ENCODE data around the gene HMGXB4. TPM values are rescaled to one million over a fixed set of nuclear protein-coding genes. Genes with fewer than 3 reads are reported as not detected.
A peak's percentile ranks its signal among the peaks of the same experiment; 100 is the strongest.

HMGXB4 gene
- total and polyA plus RNA-seq, 2 of the 13 experiments (the other 11 are each of a cell fraction or from before 2014, with no cell fraction given), result 13.9 to 16.3 TPM

DNA sequence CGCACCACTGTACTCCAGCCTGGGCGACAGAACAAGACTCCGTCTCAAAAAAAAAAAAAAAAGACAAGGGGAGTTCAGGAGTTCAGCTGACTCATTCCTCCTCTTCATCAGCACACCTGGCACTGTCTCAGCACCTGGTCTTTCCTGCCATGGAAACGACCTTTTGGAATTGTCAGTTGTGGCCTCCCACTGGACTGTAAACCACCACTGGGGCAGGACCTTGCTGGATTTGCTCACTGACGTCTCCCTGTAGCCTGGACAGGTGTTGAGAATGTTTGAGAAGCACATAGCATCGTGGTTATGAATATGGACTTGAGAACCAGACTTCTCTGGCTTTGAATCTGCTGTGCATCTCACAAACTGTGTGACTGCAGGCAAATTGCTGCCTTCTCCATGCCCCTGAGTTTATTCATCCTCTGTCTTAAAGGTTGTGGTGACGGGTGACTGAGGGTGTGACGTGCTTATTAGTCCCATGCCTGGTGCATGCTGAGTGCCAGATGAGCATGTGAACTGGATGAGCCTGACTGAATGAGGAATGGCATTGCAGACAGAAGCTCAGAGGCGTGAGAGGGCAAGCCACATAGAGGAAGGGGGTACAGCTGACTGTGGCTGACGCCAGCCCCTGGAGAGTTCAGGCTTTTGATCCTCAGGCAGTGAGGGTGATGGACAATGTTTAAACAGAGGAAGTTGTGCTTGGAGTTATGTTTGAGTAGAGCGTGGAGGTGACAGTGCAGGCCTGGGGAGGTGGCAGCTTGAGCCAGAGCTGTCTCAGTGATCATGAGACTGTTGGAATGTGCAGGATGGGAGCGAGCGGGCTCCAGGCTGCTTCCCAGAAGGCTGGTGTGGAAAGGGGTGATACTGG is 55.1 kb downstream of the HMGXB4 start (continued):
- TF ChIP-seq ZNF713 (CRISPR knock-in tag; IDR thresholded peaks at IDR 0.05) (no peak), JDP2 (CRISPR knock-in tag; IDR thresholded peaks at IDR 0.05; ENCODE audit: borderline replicate concordance) (no peak), AGO2 (optimal IDR thresholded peaks at IDR 0.05; ENCODE audit: low read depth, low read length) (no peak), ZNF646 (CRISPR knock-in tag; IDR thresholded peaks at IDR 0.05) (no peak), TEAD3 (CRISPR knock-in tag; optimal IDR thresholded peaks at IDR 0.05; ENCODE audit: borderline replicate concordance) (peak; percentile 94), PHB2 (IDR thresholded peaks at IDR 0.05; ENCODE audit: partially characterized antibody) (no peak), HOMEZ (CRISPR knock-in tag; IDR thresholded peaks at IDR 0.05; ENCODE audit: low read depth) (0 out of 2 replicates have a peak, but pooled peaks have one; percentile 12), ZNF784 (CRISPR knock-in tag; IDR thresholded peaks at IDR 0.05; ENCODE audit: borderline replicate concordance) (no peak)
- TF ChIP-seq, protein P1, sequence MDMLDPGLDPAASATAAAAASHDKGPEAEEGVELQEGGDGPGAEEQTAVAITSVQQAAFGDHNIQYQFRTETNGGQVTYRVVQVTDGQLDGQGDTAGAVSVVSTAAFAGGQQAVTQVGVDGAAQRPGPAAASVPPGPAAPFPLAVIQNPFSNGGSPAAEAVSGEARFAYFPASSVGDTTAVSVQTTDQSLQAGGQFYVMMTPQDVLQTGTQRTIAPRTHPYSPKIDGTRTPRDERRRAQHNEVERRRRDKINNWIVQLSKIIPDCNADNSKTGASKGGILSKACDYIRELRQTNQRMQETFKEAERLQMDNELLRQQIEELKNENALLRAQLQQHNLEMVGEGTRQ (IDR thresholded peaks at IDR 0.05; ENCODE audit: low read depth, low read length), result no peak
- TF ChIP-seq, protein P1 (CRISPR knock-in tag; IDR thresholded peaks at IDR 0.05; ENCODE audit: borderline replicate concordance), result no peak
- TF ChIP-seq, protein P2, sequence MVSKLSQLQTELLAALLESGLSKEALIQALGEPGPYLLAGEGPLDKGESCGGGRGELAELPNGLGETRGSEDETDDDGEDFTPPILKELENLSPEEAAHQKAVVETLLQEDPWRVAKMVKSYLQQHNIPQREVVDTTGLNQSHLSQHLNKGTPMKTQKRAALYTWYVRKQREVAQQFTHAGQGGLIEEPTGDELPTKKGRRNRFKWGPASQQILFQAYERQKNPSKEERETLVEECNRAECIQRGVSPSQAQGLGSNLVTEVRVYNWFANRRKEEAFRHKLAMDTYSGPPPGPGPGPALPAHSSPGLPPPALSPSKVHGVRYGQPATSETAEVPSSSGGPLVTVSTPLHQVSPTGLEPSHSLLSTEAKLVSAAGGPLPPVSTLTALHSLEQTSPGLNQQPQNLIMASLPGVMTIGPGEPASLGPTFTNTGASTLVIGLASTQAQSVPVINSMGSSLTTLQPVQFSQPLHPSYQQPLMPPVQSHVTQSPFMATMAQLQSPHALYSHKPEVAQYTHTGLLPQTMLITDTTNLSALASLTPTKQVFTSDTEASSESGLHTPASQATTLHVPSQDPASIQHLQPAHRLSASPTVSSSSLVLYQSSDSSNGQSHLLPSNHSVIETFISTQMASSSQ (IDR thresholded peaks at IDR 0.05; ENCODE audit: low read depth), result no peak
- TF ChIP-seq, protein P2 (CRISPR knock-in tag; IDR thresholded peaks at IDR 0.05; ENCODE audit: borderline replicate concordance), result peak; percentile 37; the same call in 1 of the 2 replicates

Measured in HepG2 (cell line).